ENCODE measurements around the gene FAM83E.

The FAM83E gene

GRCh38 chr19:48615231-48616040, 560 bp upstream of the FAM83E start:
- Histone ChIP-seq H3K27ac (no peak overlapping the region), H3K79me2 (ENCODE audit: insufficient read depth, low read depth) (peaks cover 35% of the 10 kb centered on the region), H3K4me2 (no peak overlapping the region), H3K4me3 (IDR thresholded peaks at IDR 0.05; ENCODE audit: insufficient read depth, low read depth, low read length) (no peak overlapping the region), H4K20me1 (ENCODE audit: insufficient read depth) (peaks cover 26% of the 10 kb centered on the region), H3K36me3 (ENCODE audit: insufficient read depth) (peaks cover 10% of the 10 kb centered on the region; the same call in 1 of the 2 replicates), H3K9ac (no peak overlapping the region), H2AFZ (ENCODE audit: low read depth) (no peak overlapping the region), H3K27me3 (ENCODE audit: insufficient read depth, low read depth) (no peaks in the 10 kb centered on the region), H3K4me1 (ENCODE audit: low read depth, poor library complexity, severe bottlenecking) (peaks cover 17% of the 10 kb centered on the region)
- no peak for TF ChIP-seq CTCF (conservative IDR thresholded peaks at IDR 0.05; ENCODE audit: low read depth, low read length)

- H3K9ac ChIP-seq: no peak overlapping the region
Observed at GRCh38 chr19:48613852-48614435, 932 bp downstream of the FAM83E start.

GRCh38 chr19:48613024-48613851, 1.6 kb downstream of the FAM83E start:
- peaks cover 10% of the 10 kb centered on the region; the same call in 1 of the 2 replicates for H3K36me3 ChIP-seq (ENCODE audit: insufficient read depth)
- TF ChIP-seq CTCF (conservative IDR thresholded peaks at IDR 0.05; ENCODE audit: low read depth, low read length): no peak
- peaks cover 26% of the 10 kb centered on the region for H4K20me1 ChIP-seq (ENCODE audit: insufficient read depth)
- H3K79me2 ChIP-seq (ENCODE audit: insufficient read depth, low read depth): peaks cover 19% of the 10 kb centered on the region
- no peaks in the 10 kb centered on the region for H3K27me3 ChIP-seq (ENCODE audit: insufficient read depth, low read depth)
- no peak overlapping the region for H2AFZ ChIP-seq (ENCODE audit: low read depth)
- H3K4me1 ChIP-seq (ENCODE audit: low read depth, poor library complexity, severe bottlenecking): peaks cover 15% of the 10 kb centered on the region
- H3K27ac ChIP-seq: no peak overlapping the region
- no peak overlapping the region for H3K4me2 ChIP-seq
- no peak overlapping the region for H3K4me3 ChIP-seq (IDR thresholded peaks at IDR 0.05; ENCODE audit: insufficient read depth, low read depth, low read length)
- H3K9ac ChIP-seq: no peak overlapping the region

More at GRCh38 chr19:48613852-48614435, 932 bp downstream of the FAM83E start:
- peaks cover 26% of the 10 kb centered on the region for H3K79me2 ChIP-seq (ENCODE audit: insufficient read depth, low read depth)
- no peaks in the 10 kb centered on the region for H3K27me3 ChIP-seq (ENCODE audit: insufficient read depth, low read depth)
- no peak for TF ChIP-seq CTCF (conservative IDR thresholded peaks at IDR 0.05; ENCODE audit: low read depth, low read length)
- peaks cover 26% of the 10 kb centered on the region for H4K20me1 ChIP-seq (ENCODE audit: insufficient read depth)
- no peak overlapping the region for H3K4me2 ChIP-seq
- H3K4me3 ChIP-seq (IDR thresholded peaks at IDR 0.05; ENCODE audit: insufficient read depth, low read depth, low read length): no peak overlapping the region
- H3K4me1 ChIP-seq (ENCODE audit: low read depth, poor library complexity, severe bottlenecking): peaks cover 11% of the 10 kb centered on the region
- no peak overlapping the region for H3K27ac ChIP-seq
- H3K36me3 ChIP-seq (ENCODE audit: insufficient read depth): peaks cover 10% of the 10 kb centered on the region; the same call in 1 of the 2 replicates
- no peak overlapping the region for H2AFZ ChIP-seq (ENCODE audit: low read depth)

- peaks cover 3% of the 10 kb centered on the region; the same call in 1 of the 2 replicates for H3K36me3 ChIP-seq (ENCODE audit: insufficient read depth)
- no peak for TF ChIP-seq CTCF (conservative IDR thresholded peaks at IDR 0.05; ENCODE audit: low read depth, low read length)
- peaks cover 5% of the 10 kb centered on the region for H3K79me2 ChIP-seq (ENCODE audit: insufficient read depth, low read depth)
- no peak overlapping the region for H3K9ac ChIP-seq
- no peak overlapping the region for H2AFZ ChIP-seq (ENCODE audit: low read depth)
- H3K4me1 ChIP-seq (ENCODE audit: low read depth, poor library complexity, severe bottlenecking): peaks cover 6% of the 10 kb centered on the region
- H3K27ac ChIP-seq: no peak overlapping the region
- H3K4me3 ChIP-seq (IDR thresholded peaks at IDR 0.05; ENCODE audit: insufficient read depth, low read depth, low read length): no peak overlapping the region
- no peak overlapping the region for H3K4me2 ChIP-seq
- peaks cover 12% of the 10 kb centered on the region for H4K20me1 ChIP-seq (ENCODE audit: insufficient read depth)
- H3K27me3 ChIP-seq (ENCODE audit: insufficient read depth, low read depth): peaks cover 11% of the 10 kb centered on the region; the same call in 1 of the 2 replicates
Observed at GRCh38 chr19:48611872-48612271, 3.0 kb downstream of the FAM83E start.
